GM21786 (cell line): Measurements from ENCODE around the gene SYK.

Experiments used
- ATAC-seq: cut with Tn5 transposase; IDR thresholded peaks from one replicate; pipeline ENCODE4 v1.9.1; 2021; ENCODE audit not compliant: unreplicated experiment

SYK gene

DNA sequence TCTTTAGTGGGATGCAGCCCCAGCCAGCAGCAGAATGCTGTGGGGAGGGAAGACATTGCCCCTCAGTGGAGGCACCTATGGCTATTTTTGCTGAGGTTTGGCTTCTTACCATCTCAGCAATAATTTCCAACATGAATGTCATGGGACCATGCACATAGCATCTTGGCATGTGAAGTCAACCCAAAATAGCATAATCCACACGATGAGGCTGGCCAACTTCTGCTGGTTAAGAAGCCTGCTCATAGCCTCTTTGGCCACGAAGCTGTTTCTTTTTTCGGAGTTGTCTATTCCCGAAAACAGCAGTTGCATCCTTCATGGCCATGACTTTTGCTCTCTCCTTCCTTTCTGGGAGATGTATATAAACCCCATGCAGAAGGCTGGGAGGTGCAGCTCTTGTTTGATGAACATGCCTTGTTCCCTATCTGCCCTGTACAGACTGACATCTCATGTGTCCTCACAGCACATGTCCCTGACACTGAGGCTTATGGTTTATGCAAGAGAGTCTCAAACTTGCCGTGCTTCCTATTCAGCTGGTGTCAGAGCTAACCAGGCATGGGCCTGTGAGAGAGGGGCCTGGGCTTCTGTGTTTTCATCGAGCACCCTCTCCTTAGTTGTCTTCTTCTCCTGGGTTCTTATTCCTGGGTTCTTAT is 45.3 kb downstream of the SYK start:
- no peak for ATAC-seq

DNA sequence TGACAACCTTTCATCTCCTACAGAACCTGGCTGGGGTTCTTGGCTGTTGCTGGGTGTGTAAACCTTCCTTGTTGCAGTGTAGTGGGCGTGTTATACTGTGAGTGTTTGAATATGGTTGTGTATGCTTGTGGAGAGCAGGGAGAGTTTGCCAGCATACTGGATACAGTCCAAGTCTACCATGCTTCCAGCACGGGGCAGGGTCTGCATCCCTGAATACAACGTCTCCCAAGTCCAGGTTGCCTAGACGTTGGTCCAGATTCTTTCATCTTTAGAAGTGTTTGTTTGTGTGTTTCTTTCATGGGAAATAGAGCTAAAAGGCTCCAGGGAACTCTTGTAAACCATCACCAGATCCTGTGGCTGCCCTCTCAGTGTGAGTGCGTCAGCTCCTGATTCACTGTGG is 46.4 kb downstream of the SYK start:
- ATAC-seq, result no peak

DNA sequence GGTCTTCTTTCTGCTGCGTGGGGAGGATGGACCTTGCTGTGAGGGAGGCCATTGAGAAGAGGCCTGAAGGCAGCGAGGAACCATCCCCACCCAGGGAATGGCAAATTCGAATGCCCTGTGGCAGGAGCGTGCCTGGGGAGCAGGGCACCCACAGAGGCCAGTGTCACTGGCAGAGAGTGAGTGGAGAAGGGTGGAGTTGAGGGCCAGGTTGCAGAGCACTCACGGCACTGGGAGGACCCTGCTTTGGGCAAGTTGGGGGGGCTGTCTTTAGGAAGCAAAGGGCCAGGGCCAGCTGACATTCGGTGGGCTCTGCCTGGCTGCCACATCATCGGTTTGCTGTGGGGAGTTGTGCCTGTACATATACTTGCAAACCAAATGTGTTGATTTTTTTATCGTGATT is 47.2 kb downstream of the SYK start:
- no peak for ATAC-seq

DNA sequence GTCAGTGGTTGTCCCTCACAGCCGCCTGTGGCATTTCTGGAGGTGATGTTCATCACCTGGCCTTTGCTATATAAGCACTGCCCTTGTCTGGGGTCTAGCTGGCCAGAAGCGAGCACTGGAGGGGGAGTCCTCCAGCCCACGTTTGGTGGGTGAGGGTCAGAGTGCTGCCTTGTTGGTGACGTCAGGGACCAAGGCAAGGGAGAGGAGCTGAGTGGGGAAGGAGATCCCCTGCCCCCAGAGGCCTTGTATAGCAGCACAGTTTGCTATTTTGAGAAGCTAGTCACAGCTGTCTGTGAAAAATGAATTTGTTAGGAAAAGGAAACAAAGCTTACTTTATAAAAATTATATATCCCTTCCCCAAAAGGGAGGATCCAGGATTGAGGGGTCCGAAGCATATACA is 49.8 kb downstream of the SYK start:
- ATAC-seq, result no peak

DNA sequence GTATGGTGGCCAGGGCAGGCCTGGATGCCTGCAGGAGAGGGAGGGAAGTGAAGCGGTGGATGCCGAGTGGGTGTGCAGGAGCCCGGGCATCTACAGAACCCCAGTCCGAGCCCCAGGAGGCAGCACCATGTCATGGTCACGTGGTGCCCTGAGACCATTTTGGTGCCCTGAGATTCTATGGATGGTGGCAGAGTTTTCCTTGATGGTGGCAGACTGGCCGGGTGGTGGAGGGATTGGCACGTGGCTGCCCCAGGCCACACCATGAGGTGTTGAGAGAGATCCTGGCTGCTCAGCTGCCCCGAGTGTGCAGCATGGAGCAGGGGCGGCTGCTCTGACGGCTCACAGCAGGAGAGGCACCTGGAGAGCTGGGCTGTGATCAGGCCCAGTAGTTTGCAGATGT is 52.3 kb downstream of the SYK start:
- ATAC-seq, result no peak

DNA sequence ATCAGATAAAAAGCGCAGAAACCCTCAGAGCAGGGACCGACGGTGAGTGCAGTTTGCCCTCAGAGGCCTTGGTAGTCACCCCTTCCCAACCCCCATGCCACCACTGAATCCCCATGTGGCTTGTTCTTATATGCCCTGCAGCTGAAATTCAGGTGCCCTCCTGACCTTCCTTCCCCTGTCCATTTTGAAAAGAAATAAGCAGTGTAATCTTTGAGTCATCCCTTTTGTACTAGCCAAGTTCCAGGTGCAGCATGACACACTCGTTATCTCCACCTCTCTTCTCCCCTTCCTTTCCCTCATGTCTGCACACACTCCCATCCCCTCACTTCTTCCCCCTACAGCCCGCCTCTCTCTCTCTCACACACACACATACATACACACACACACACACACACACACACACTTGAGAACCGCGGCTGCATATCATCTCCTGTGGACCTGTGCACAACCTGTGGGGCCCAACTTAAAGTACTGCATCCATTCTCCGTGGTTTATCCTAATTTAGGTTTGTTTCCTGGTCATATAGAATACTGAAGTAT is 53.1 kb downstream of the SYK start:
- no peak for ATAC-seq

DNA sequence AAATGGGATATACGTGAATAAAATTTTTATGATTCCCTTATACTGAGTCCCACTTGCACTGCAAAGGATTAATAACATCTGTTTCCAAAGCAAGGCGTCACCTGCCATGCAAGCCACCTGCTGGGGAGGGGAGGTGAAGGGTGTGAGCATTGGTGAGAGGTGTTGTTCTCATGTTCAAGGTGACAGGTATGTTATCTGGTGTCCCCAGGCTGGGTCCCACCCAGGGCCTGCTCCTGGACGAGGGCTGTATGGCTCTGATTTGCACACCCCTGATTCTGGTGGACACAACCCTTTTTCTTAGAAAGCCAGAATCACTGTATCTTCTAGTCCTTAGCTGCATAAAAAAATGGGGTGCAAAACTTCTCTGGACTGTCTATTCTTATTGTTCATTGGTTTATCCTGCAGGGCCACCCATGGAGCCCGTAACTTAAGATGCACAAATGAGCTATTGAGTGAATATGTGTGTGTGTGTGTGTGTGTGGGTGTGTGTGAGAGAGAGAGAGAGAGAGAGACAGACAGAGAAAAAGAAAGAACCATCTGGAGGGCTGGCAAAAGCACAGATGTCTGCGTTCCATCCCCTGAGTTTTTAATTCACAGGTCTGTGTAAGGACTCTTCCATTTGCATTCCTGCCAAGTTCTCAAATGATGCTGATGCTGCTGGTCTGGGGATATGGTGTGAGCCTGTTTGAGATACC is 53.7 kb downstream of the SYK start:
- no peak for ATAC-seq

DNA sequence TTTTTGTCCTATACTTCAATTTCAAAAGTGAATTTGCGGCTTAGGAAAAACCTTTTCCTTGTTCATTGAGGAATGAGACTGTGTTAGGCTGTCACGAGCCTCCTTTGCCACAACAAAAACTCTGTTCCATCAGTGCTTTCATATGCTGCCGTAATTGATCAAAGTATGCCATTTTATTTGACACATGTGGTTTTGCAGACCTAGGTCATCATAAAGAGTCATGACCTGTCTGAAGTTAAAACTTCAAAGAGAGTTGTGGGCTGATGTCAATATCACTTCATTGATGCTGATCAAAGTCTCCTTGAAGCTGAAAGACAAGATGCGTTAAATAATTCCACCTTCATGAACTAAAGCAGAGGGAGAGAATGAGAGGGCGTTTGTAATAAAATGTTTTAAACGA is 55.5 kb downstream of the SYK start:
- ATAC-seq, result no peak

DNA sequence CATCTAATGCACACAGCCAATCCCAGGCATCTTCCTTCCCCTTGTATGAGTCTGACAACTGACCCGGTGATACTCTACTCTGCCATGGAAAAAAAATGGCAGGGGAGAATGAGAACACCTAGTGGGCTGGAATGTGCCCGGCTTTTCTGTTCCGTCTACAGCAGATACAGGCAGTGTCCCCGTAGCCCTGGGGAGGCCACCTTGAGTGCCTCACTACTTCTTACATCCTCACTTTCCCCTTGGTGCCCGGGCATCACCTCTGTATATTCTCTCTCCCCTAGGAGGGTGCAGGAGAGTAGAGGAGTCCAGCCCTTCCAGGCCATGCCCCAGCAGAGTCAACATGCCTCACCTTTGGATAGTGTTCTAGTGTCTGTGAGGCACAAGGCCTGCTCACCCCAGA is 56.2 kb downstream of the SYK start:
- ATAC-seq, result no peak

DNA sequence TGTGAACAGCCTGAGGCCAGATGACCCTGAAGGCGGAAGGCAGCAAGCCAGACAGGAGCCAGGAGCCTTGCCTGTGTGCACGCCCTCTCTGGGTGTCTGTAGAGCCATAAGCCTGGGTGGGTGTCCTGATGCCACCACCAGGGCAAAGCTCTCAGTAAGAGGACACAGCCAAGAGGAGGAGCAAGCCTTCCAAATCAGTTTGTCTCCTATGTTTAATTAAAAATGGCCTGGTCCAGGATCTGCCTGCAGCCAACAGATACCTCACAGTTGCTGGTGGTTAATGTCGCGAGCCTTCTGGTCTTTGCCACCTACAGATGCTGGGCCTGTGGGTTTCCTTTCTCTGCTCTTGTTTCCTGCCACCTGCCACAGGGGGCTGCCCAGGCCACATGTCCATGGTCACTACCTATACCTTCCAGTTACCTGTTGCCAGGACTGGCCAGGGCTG is 56.9 kb downstream of the SYK start:
- no peak for ATAC-seq

DNA sequence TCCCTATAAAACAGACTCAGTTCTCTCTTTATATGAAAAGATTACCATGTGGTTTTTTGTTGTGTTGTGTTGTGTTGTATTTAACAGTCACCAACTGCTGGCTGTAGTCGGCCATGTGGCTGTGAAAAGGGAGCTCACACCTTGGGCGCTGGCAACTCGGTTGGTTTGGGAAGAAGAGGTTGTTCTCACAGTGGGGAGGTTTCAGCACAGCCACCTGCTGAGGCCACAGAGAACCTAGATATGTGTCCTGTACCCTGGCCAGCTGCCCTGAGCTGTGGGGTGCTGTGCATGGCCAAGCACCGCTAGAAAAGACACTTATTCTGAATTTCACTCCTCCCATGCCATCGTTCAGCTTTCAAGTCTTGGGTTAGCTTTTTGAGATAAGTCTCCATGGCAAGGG is 58.8 kb downstream of the SYK start:
- no peak for ATAC-seq

DNA sequence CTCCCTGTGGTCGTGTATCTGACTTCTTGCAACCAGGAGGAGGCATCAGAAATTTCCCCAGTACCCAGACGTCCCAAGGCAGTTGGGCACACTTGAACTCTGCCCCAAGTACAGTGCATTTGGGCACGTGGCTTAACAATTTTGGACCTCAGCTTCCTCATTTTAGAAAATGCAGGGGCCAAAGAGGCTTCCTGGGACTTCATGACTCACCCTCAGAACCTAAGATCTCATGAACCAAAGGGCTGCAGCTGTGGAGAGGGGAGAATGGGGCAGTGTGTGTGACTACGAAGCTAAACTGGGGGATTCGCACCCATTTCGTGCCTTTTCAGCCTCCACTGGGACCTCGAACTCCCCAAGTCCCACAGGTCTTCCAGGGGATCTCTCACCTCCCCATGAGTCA is 59.2 kb downstream of the SYK start:
- ATAC-seq, result no peak

DNA sequence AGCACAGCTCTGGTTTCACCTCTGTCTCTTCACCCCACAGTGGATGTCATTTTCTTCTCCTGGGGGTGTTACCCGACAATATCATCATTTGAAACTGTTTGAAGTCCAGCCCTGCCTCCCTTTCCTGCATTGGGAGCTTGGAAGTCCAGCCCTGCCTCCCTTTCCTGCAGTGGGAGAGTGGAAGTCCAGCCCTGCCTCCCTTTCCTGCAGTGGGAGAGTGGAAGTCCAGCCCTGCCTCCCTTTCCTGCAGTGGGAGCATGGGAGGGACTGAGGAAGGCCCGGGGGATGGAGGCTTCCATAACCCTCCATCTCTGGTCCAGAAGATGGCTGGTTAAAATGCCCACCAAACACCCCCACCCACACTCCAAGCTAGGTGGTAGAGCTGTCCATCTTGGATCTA is 59.8 kb downstream of the SYK start:
- ATAC-seq, result no peak

DNA sequence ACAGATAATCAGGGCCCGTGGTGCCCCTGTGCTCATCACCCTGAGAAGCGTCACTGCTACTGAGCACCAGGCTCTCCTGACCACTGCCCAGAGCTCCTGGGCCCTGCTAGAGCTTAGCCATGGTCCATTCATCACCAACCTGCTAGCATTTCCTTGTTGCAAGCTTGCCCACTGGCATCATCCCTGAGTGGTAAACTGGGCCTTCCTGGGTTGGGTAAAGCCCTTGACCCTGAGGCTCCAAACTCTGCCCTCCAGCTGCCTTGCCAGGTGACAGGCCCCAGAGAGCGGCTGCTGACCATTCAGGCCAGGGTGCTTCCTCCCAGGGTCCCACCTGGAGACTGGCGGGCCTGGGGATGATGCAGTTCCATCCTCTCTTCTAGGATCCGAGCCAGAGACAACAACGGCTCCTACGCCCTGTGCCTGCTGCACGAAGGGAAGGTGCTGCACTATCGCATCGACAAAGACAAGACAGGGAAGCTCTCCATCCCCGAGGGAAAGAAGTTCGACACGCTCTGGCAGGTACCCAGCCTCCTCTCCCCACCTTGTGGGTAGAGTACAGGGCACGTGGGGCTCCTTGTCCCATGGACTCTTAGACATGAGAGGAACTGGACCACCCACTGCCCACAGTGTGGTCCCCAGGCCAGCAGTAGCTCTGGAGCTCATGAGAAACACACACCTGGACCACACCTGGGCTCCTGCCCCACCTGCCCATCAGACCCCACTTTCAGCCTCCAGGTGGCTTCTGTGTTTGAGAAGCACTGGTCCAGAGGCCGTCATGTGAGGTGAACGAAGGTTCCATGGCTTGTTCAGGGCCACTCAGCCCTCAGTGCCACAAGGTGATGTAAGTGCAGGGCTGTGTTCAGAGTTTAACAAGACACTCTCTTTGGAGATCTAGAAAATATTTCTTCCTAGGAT is 60.5 kb downstream of the SYK start:
- no peak for ATAC-seq

DNA sequence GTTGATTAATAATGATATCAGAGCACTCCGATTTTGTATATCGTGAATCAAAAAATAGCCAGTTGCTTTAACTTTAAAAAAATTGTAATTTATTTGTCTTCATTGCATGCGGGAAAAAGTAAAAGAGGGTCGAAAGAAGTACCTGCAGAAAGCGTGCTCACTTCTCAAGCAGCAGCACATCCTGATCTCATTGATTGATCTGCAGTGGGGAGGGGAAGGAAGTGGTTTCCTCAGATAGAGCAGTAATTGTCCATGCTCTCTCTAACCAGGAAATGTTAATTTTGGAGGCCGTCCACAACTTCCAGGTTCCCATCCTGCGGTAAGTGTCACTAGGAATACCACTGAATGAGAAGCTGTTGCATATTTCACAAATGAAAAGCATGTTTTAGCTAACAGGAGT is 63.2 kb downstream of the SYK start:
- ATAC-seq, result no peak

DNA sequence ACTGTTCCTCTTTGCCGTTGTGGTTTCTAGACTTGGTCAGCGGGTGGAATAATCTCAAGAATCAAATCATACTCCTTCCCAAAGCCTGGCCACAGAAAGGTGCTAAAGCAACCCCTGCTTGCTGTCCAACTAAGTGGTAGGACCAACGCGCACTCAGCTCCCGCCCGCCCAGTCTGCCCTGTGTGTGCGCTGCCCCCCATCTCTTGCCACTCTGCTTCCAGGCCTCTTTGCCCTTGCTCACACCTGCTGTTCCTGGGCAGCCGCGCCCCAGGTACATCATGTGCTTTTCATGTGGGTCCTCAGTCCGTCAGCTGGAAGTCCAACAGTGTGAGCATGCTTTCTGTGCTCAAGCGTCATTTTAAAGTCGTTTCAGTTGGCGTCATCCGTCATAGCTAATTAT is 65.5 kb downstream of the SYK start:
- ATAC-seq, result no peak

DNA sequence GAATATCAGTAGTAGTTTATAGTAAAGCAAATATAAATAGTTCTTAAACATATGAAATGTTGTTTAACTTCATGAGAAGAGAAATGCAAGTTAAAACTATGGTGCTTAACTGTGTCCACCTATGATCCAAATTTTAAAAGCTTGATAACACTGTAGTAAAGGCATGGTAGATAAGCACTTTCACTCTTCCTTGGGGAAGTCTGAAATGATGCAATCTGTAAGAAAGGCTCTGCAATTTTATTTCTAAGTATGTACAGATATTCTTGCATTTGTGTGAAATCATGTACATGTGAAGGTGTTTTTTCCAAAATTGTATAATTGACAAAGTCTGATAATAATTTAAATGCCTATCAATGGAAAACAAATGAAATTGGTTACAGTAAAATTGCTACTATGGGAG is 66.9 kb downstream of the SYK start:
- no peak for ATAC-seq

DNA sequence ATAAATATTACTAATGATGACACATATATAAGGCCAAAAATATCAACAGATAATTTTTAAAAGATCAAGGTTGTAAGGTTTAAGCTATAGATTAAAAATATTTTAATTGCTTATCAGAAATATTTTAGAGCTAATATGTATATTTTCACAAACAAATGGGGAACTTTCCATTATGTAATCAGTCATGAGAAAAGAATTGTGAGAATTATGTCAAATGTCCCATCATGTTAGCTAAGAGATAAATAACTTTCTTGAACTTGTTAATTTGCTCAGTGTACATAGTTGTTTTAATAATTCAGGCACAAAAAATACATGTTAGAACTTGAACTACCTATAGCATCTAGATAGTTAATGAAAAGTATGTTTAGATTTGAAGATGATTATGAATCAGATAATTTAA is 67.7 kb downstream of the SYK start:
- ATAC-seq, result no peak

DNA sequence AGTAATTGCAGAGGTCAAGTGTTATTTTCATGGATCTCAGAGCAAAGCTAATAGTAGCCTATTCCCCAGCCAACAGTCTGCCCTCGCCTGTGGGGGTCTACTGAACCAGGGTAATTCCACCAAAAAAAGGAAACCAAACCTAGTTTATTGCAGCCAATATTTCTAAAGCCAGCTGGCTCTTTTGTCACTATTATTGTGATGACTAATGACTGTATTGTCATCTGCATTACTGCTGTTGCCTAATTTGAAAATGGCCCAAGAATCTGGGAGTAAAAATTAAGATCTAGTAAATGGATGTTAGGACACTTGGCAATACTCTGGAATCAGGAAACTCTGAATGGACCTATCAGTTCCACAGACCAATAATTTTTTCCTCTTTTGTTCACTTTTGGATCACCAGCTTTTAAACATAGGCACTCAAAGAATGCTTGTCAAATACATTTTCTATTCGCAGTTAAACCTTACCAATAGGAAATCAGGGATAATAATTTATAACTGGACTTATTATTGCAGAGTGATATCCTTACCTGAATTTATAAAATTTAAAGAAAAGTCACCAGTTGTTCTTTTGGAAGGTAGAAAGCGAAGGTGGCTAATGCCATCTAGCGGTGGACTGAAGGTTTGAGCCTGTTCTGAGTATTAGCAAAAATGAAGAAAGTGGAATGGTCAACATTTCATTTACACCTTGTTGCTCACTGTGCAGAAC is 69.2 kb downstream of the SYK start:
- peak; percentile 48 for ATAC-seq

DNA sequence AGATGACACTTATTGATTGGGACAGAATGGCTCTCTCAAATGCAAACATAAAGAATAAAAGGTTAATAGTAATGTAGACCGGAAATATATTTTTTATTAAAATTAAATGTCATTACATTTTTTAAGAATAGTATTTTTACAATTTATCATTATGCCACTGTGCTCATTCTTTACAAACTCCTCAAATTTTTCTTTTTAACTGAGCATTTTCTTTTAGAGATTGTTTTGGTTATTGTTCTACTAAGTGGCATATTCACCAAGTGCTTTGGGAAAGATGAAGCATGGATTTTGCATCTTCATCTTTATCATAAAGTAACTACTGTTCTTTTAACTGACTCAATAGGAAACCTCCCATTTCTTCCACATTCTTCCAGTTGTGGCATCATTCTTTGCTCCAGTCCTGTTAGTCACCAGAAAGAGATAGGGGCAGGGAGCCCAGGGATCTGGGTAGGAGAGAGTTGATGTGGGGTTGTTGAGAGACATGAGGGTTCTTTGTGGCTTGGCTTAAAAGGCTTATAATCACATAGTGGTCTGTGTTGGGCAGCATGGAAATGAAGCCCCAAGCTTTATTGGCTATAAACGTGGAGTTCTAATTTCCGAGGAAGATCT is 69.8 kb downstream of the SYK start:
- no peak for ATAC-seq

DNA sequence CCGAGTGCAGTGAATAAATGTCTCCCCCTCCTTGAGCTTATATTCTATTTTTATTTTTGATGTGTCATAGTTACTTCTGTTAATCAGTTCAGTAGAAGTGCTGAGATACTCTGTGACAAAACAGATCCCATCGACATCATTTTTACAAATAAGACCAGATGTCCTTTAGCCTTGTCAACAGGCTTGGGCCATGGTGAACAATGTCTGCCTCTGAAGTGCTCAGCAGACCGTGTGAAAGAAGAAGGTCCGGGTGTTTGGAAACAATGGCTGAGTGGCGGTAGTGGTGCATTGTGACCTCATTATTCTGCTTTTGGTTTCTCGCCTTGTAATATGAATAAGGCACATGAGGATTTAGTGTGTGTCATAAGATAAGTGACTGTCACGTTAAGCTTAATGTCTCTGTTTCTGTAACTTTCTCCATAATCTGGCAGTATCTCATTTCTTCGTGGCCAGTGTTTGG is 71.2 kb downstream of the SYK start:
- no peak for ATAC-seq
